NCI-H2196 treated with DMSO at 0.1 percent for 48 hours (cell line): Measurements from ENCODE around the gene CNNM1.
A peak's percentile ranks its signal among the peaks of the same experiment; 100 is the strongest.

ENCODE experiments used
- DNase-seq: peaks from one replicate; lab custom pipeline; 2025; ENCODE audit not compliant: unreplicated experiment; lab: John Stamatoyannopoulos, UW

CNNM1 gene

DNA sequence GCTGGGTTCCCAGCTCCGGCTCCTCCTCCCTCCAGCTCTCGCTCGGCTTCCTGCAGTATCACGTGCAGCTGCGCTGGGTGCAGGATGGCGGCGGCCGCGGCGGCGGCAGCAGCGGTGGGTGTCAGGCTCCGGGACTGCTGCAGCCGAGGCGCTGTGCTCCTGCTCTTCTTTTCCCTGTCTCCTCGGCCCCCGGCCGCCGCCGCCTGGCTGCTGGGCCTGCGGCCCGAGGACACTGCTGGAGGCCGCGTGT lies at the start of gene CNNM1:
CNNM1 (plus strand) TSS at position 53 of the 250 bp plus-strand sequence; CDS start at position 85, 32 bp downstream.
- DNase-seq, result peak; percentile 19

GRCh38 chr10:99279626-99280111 lies 49.5 kb upstream of the CNNM1 start:
- no peak for DNase-seq

- DNase-seq, result no peak
These were observed 48.7 kb upstream of the CNNM1 start for GRCh38 chr10:99280472-99280871.

DNA sequence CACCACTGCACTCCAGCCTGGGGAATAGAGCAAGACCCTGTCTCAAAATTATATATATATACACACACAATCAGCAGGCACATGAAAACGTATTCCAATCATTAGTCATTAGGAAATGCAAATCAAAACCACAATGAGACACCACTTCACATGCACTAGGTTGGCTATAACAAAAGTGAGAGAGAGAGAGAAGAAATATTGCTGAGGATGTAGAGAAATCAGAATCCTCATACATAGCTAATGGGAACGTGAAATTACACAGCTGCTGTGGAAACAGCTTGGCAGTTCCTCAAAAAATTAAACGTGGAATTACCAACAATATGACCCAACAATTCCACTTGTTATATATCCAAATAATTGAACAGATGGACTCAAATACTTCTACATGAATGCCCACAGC lies 43.3 kb upstream of the CNNM1 start:
- no peak for DNase-seq

GRCh38 chr10:99290306-99290705 lies 38.9 kb upstream of the CNNM1 start:
- no peak for DNase-seq

DNA sequence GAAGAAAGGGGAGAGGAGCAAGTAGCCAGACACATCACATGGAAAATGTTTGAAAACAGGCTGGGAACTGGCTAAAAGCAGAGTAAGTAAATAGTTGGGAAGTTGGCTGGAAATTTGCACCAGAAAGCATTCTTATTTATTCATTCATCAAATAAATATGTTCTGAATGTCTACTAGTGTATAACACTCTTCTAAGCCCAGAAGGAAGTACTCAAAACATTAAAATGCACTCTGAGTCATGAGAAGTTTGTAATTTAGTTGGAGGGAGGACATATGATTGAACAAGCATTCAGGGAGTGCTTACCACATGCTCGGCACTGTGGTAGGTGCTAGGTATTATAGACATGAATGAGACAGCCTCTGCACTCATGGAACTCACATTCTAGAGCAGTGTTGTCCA lies 37.0 kb upstream of the CNNM1 start:
- no peak for DNase-seq

DNA sequence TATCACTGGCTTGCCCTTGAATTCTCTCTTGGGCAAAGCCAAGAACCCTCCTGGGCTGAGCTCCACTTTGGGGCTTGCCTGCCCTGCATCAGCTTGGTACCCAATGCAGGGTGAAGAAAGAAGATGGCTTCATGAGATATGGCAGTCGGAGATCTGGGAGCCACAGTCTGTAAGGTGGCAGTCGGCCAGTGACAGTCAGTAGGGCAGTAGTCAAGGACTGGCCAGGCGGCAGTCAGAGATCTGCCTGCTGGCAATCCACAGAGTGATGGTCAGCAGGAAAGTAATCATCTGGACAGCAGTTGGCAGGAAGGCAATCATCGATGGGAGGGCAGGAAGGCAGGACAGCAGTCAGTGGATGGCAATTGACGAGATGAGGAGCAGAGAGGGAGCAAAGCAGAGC lies 32.6 kb upstream of the CNNM1 start:
- DNase-seq, result no peak

- DNase-seq, result no peak
These were observed 32.1 kb upstream of the CNNM1 start for GRCh38 chr10:99297033-99297432.

DNA sequence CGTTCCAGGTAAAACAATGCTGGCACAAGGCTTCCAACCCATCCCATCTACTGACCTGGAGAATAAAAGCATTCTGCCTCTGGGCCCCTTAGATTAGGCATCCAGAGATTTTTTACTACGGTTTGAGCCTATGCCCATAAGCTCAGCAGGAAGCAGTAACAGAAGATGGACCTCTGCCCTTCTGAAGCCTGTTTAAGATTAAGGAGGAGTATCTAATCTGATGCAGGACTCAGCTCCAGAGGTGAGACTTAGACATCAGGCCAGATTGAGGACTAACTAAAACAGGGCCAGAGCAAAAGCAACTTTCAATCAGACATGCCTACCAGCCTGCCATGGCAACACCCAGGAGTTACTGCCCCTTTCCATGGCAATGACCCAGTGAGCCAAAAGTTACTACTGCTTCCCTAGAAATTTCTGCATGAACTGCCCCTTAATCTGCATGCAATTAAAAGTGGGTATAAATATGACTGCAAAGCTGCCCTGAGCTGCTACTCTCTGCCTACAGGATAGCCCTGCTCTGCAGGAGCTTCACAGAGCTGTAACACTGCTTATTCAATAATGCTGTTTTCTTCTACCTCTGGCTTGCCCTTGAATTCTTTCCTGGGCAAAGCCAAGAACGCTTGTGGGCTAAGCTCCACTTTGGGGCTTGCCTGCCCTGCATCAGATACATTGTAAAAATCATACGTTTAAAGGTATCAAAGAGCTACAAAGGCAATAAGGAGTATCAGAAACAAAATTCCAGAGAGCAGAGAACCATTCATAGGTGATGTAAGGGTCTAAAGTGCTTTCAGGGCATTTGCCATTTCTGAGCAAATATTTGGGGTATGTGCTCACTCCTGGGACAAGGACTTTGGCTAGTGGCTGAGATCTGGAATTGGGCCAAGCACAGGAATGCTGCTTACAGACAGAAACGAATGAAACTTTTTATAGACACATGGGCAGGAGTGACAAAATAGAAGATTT lies 25.0 kb upstream of the CNNM1 start:
- DNase-seq, result no peak

- no peak for DNase-seq
These were observed 24.3 kb upstream of the CNNM1 start for GRCh38 chr10:99304862-99305229.

- no peak for DNase-seq
These were observed 16.7 kb upstream of the CNNM1 start for GRCh38 chr10:99312501-99312900.

- no peak for DNase-seq
These were observed 13.3 kb upstream of the CNNM1 start for GRCh38 chr10:99315853-99316252.

GRCh38 chr10:99316374-99316773 lies 12.8 kb upstream of the CNNM1 start:
- DNase-seq, result no peak

- no peak for DNase-seq
These were observed 11.1 kb upstream of the CNNM1 start for GRCh38 chr10:99318048-99318447.

DNA sequence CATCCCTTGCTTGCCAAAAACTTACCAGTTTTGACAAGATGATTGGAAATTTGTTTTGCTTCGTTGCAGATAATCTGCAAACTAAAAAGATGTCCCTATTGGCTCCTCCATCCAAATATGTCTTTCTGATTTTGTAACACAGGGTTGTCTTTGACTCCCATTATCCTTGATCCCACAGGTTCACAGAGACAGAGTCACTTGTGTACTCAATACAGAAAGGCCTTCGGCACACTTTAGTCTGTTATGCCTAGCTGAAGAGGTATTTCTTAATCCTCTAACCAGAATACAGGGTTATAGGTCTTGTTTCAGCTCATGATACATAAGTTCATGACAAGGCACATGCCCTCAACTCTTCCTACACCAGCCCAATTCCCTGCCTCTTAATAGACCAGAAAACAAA lies 10.7 kb upstream of the CNNM1 start:
- no peak for DNase-seq

- DNase-seq, result no peak
These were observed 3.9 kb upstream of the CNNM1 start for GRCh38 chr10:99325281-99325680.

GRCh38 chr10:99326871-99327270 lies 2.3 kb upstream of the CNNM1 start:
- no peak for DNase-seq

- DNase-seq, result no peak
These were observed 415 bp upstream of the CNNM1 start for GRCh38 chr10:99328579-99329303.

DNA sequence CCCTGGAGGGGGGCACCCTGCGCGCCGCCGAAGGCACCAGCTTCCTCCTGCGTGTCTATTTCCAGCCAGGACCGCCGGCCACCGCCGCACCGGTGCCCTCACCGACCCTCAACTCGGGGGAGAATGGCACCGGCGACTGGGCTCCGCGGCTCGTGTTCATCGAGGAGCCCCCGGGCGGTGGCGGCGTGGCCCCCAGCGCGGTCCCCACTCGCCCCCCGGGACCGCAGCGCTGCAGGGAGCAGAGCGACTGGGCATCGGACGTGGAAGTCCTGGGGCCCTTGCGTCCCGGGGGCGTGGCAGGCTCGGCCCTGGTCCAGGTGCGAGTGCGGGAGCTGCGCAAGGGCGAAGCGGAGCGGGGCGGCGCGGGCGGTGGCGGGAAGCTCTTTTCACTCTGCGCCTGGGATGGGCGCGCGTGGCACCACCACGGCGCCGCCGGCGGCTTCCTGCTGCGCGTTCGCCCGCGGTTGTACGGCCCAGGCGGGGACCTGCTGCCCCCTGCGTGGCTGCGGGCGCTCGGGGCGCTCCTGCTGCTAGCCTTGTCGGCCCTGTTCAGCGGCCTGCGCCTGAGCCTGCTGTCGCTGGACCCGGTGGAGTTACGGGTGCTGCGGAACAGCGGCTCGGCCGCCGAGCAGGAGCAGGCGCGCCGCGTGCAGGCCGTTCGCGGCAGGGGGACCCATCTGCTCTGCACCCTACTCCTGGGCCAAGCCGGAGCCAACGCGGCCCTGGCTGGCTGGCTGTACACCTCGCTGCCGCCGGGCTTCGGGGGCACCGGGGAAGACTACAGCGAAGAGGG lies 594 bp downstream of the CNNM1 start:
- no peak for DNase-seq

DNA sequence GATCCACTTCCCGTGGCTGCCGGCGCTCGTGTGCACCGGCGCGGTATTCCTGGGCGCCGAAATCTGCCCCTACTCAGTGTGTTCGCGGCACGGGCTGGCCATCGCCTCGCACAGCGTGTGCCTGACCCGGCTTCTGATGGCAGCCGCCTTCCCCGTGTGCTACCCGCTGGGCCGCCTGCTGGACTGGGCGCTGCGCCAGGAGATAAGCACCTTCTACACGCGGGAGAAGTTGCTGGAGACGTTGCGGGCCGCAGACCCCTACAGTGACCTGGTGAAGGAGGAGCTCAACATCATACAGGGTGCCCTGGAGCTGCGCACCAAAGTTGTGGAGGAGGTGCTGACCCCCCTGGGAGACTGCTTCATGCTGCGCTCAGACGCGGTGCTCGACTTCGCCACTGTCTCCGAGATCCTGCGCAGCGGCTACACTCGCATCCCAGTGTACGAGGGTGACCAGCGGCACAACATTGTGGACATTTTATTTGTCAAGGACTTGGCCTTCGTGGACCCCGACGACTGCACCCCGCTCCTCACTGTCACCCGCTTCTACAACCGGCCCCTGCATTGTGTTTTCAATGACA lies 1.3 kb downstream of the CNNM1 start:
- DNase-seq, result no peak

DNA sequence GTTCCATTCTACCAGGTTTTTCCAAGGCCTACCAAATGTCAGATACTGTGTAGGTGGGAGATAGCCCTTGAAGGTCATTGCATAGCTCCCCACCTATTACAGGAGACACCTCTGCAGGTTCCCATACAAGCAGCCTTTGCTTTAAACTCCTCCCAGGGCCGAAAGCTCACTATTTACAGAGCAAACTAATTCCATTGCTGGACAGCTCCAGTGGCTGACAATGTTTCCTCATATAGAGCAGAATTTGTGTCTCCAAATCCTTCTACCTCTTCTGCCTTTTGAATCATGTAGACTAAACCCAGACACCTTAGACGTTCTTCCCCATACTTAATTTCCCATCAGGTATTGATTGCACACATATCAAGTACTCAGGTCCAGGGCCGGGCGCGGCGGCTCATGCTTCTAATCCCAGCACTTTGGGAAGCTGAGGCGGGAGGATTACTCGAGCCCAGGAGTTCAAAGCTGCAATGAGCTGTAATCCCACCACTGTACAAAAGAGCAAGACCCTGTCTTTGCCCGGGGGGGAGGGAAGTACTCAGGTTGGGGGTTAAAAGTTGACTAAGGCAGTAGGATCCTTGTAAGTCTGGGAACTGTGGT lies 2.1 kb downstream of the CNNM1 start:
- DNase-seq, result no peak
